HUDEP-2 (cell line): ENCODE data around the gene SVIL.
"Not testable (repeated sequence)": the region's sequence is repeated elsewhere in the genome, so short reads cannot be mapped to it uniquely, and the experiment has no call there.

Experiments
- DNase-seq, 76 experiments: peaks; one replicate each; lab custom pipeline; 2025; ENCODE audit not compliant: unreplicated experiment in 76 of 76; lab: John Stamatoyannopoulos, UW

SVIL gene

DNA sequence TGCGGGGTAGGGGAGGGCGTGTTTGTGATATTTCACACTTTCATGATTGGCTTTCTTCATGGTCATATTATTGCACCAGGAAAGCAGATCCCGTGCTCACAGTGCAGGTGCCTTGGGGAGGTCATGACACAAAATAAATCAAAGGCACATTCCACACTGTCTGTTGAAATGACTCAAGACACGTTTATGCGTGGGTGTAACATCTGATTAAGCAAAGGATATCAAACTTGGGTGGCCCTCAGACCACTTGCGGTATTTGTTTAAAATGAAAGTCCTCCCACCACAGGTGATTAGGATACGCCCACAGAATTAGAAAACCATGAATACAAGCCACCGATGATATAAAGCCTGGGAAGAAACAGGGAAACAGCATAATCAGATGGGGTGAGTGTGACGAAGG, 51.1 kb downstream of the SVIL start:
- no peak for DNase-seq

DNA sequence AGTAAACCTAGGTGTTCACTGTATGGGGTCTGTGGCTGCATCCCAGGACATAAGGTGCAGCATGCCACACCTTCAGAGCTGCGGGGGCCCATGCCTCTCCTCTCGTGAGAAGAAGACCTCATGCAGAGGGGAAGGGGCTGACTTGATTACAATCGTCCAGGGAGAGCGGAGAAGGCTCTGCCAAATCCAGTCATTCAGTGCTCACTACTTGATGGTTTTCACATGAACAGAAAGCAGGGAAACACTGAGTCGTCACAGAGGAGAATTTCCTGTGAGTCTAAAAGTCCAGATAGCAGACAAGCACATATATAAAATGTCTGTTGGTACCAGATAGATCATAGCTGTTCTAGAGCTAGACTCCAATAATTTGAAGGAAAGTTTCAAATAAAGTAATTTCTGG, 52.0 kb downstream of the SVIL start:
- DNase-seq = not testable (repeated sequence)

DNA sequence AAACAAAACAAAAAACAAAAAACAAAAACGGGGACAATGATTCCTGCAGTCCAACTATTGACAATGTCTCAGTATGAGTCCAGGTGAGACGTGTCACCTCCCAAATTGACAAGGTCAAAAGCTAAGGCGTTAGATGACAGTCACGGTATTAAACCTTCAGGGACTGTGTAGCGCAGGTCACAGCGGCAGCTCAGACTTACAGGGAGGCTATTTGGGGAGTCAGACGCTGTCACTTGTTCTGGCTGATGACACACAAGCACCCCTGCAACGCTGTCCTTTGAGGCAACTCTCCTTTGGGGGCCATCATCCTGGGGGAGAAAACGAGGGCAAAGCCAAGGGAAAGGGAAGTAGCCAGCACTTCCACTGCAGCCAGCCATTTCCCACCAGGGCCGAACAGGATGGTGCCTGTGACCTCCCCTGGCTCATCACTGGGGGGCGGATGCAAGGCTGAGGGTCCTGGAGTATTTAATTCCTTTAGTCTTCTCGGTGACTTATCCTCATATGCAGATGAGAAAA, 55.3 kb downstream of the SVIL start:
- no peak for DNase-seq

DNA sequence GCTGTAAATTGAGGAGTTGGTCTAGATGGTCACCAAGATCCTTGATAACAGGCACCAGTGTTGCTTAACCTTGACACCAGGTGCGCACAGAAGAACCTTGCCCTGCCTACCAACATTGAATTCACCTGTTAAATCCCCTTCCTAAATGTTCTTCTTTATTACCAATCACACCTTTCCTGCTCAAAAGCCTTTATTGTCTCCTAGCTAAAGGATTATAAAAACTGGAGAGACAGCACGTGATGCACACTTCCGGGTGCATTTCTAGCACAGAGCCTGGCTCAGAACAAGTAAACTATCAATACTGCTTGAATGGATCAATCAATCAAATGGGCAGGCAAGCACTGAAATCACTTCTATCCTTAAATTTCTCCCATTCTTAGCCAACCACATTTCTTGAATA, 56.3 kb downstream of the SVIL start:
- DNase-seq = no peak

DNA sequence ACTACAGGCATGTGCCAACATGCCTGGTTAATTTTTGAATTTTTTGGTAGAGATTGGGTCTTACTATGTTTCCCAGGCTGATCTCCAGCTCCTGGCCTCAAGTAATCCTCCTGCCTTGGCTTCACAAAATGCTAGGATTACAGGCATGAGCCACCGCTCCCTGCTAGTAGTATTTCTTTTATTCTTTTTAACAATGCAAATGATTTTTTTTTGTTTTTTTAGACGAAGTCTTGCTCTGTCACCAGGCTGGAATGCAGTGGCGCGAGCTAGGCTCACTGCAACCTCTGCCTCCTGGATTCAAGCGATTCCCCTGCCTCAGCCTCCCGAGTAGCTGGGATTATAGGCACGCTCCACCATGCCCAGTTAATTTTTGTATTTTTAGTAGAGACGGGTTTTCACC, 58.1 kb downstream of the SVIL start:
- DNase-seq = no peak

DNA sequence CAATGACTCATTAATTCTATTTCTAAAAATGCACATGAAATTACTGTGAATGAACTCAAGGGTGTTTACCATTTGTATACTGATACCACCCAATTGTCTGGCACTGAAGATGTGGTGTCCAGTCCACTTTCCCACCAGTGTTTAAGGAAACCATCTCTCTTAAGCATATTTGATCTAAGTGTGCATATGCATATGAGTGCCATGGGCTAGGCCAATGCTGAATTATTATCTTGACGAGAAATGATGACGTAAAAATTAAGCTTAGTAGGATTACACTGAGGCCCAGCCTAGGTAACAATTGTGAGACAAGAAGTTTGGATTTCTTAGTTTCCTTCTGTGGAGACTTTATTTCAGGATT, 59.7 kb downstream of the SVIL start:
- no peak for DNase-seq

DNA sequence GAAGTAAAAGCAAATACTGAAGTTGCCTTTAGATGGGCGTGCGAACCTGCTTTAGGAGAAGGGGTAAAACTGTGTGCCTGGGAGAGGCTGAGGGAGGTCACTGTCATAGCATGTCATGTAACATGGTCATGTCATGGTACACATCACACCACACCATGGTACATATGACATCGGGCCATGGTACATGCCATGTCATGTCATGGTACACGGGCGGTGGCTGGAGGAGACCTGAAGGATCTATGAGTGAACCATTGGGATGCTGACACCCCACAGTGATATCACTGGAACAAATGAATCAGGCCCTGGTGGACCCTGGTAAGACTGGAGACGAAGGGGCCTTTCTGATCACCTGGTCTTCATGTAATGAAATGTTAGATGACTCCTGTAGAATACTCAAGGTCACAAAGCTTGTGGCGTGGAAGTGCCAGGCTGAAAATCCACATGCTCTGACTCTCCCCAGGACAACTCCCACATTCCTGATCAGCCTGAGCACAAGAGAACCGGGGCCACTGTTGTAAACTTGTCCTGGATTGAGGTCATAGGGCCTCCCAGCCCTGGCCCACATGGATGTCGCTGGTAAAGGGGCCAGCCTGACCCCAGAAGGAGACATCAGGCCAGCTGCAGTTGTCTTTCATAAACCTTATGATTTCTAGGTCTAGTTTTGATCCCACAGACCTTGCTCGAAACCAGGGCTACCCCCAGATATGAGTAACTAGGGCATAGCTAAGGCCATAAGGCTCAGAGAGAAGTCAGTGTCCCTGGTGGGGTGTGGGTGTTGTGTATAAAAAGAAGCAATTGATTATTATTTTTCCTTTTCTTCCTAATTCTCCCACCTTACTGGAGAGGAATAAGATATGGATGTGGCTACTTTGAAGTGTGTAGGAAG, 60.3 kb downstream of the SVIL start:
- DNase-seq = not testable (repeated sequence)

DNA sequence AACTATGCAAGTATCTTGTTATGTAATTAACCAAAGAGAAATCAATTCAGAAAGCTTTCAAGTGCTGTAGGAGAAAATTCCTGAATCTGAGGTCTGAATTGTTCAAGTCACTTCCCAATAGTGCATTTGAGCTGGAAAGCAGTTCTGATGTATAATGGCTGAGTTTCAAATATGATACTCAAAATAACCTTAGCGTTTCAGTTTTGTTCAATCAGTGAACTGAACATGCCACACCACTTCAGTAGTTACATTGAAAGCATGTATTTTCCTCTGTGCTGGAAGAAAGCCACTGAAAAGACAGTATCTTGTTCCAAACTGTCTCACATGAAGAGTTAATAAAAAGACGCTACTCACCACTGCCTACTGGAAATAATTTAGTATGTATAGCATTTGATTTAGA, 64.5 kb downstream of the SVIL start:
- not testable (repeated sequence) for DNase-seq

DNA sequence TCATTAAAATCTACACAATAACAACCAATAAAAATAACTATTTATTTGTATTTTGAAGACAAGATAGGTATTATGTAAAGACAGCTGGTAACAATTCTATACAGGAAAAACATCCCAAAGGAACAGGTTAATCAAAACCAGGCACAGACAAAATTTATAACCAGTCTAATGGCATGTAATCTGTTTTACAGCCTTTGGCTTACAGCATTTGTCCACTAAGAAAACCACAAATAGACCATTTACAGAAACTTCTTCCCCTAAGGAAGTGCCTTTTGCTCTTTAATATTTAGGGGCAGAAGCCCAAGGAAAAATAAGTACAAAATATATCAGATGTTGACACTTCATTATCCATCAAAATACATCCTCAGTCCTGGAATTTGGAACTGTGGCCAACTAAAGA, 65.0 kb downstream of the SVIL start:
- DNase-seq = no peak

DNA sequence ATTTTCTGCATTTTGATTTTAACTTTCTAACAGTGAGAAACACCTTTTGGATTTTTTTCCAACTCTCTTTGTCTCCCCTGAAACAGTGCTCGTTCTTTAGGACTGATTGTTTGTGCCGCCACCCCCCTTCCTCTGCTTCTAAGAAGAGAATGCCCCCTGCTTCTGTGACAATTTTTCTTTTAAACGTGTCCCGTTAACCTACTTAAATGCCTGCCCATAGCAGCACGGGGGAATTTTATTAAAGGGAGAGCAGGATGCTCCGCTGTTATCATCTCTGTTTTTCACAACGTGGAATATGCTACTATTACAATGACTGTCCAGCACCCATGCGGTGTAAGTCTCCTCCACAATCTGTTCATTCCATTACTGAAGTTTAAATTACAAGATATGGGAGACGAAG, 67.8 kb downstream of the SVIL start:
- DNase-seq = no peak

DNA sequence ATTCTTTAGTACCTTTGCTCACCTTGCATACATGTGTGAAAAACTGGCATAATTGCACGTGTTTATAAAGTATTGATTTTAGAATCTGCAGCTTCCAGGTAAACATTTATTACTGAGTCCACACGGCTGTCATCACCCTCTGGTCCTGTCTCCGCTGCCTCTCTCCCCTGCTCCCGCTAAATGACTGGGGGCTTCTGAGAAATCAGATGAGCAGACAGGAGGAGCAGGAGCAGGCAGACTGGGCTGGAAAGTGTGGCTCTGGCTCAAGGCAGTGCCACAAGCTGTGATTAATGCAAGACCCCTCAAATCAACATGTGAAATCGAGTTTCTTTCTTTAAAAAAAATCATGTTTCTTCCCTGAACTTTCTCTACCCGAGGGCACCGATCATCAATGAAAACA, 68.6 kb downstream of the SVIL start:
- not testable (repeated sequence) for DNase-seq

DNA sequence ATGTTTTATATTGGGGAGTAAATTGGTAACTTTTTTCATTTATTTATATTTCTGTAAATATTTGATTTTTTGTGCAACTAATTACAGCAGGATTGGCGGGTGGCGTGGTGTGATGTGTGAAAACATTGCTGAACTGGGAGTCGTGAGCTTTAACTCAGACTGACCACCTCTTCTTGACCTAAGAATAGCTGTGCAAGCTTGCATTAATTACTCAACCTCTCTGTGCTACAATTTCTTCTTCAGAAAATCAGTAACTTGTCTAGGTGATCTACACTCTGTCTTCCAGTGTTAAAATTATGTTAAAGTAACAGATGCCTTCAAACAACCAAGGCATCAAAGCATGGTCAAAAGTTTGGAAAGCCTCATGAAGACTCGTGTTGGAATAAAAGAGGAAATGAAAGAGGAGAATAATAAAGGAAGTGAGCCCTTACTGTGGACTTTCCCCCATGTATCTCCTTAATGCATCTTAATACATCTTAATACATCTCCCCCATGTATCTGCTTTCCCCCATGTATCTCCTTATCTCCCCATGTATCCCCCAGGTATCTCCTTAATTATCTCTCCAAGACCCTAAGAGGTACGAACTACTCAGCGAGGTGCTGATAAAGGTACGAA, 71.2 kb downstream of the SVIL start:
- no peak for DNase-seq

DNA sequence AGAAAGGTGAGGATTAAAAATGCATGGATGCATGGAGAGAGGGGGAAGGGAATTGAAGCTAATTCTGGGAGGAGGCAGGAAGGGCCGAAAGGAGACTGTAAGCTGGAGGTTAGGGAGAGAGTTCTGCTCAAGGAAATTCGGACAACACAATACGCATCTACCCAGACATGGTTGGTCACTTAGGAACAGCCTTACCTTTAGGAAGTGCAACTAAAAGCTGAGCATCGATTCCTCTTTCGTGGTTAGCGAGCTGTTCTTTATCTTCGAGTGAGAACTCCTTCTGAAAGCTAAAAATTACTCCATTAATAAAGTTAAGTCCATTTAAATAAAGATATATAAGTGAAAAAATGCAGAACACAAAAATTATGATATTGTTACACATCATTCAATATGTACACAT, 71.8 kb downstream of the SVIL start:
- not testable (repeated sequence) for DNase-seq

DNA sequence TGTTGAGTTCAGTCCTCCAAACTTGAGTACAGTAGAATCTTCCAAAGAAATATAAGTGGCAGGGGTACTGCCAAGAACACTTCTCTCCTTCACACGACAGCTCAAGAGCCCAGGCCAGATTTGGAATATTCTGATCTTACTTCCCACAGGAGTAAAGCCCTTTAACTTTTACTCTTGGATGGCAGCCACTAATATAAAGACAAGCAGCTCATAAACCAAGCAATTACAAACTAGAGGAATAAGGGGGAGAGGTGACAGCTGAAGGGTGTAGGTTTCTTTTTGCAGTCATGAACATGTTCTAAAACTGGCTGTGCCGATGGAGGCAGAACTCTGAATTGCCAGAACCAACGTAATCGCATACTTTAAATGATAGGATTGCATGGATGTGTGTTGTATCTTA, 74.8 kb downstream of the SVIL start:
- no peak for DNase-seq

DNA sequence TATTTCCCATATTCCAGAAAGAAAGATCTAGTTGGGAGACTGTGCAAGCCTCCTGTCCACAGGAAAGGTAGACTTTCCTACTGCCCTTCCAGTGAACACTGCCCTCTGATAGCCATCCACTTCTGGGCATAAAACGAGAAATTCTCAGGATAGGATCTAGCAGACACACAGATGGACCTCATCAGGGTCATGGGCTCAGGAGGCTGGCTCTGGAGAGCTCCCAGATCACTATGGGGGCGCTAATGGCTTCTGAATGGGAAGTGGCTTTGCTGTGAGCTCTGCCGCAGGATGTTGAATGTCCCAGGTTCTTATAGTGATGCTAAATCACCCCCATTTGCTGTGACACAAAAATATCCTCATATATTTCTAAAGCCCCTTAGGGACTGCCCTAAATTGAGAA, 77.1 kb downstream of the SVIL start:
- no peak for DNase-seq

DNA sequence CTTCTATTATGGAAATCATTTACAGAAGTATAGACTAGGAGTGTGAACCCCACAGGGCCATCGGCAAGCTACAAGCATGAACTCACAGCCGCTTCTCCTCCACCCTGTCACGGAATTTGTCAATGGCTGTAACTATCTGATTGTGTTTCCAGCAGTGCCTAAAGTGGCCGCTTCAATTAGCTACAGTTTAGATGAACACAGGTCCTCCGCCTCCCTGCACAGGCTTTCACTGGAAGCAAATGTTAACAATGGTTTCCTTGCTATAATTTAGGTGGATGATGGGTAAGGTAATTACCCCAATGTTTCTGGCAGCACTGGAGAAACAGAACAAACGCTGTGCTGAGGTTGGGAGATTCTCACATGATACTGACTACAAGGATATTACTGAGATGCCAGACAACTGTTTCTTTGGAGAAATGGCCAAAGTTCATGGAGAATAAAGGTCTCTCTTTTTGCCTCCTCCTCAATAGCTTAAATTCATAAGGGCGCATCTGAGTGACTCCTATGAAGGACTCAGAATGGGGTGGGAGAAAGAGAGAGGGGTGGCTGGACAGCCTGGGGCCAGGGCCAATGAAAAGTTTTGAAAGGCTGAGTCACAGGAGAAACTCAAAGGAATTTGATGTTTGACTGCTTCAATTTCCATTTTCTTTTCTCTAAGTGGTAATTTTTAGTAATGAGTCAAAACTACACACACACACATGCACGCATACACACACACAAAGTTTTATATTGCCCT, 78.9 kb downstream of the SVIL start:
- DNase-seq = no peak

DNA sequence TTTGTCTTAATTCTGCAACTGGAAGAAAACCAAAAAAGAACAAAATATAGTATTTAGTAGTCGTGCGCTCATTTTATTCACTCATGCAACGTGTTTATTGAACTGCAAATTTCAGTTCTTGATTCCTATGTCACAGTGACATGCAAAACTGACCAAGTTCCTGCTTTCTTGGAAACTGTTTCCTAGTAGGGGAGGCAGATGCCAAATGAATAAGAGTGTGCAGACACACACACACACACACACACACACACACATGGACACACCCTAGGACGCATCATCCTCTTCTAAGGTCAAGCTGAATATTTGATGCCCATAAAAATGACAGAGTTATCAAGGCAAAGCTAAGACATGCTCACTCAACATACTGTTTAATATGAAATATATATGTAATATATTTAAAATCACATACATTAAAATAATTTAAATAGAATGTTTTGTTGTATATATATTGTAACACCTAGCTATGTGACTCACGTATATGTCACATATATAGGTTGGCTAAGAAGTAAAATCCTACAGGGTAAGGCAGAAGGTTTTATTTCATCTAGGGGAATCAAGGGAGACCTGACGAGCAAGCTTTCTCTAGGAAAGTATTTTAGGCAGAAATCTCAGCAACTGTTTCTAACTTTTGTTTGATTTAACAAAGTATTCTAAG, 79.6 kb downstream of the SVIL start:
- DNase-seq = no peak

DNA sequence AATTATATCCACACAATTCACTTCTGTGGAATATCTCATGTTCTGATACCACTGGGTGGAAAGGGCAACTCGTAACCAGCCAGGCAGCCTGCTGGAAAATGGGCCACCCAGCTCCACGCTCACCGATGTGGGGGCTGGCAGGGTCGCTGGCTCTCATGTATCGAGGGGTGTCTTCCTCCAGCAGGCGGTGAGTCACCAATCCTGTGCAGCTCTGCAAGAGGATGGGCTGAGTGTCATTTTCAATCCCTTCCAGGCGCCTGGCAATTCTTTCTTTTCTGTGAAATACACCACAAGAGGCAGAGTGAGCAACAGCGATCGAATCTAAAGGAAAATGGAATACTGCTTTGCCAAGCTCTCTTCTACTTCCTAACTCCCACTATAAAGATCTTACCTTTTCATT, 80.1 kb downstream of the SVIL start:
- DNase-seq = no peak

DNA sequence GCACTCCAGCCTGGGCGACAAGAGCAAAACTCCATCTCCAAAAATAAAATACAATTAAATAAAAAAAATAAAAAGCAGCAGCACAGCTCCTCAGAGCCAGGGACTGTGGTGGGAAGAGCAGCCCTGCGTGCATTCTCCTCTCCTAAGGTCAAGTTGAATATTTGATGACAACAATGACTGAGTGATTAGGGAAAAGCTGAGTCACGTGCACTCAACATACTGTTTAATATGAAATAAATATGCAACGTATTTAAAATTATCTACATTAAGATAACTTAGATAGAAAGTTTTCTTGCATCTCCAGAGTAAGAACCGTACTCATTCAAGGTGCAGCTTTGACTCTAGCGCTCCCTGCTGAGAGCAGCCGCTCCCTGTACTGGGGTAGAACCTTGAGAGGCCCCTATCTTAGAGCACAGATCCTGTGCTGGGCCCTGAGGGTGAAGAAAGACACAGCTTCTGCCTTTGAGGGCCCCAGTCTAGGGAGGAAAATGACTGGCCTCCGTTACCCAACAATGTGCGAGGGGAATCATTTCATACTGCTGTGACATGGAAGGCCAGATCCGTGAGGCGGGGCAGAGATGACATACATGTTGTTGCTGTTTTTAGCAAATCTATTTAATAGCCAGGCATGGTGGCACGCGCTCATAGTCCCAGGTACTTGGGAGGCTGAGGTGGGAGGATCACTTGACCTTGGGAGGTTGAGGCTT, 81.1 kb downstream of the SVIL start:
- no peak for DNase-seq

DNA sequence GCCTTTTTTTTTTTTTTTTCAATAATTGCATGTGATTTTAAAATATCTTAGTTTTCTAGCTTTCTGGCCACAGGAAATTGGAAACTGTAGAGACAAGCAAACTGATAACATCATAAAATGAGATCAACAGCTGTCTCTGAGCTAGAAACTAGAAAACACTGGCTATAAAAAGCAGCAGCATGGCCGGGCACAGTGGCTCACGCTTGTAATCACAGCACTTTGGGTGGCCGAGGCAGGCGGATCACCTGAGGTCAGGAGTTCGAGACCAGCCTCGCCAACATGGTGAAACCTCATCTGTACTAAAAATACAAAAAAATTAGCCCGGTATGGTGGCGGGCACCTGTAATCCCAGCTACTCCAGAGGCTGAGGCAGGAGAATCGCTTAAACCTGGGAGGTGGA, 81.7 kb downstream of the SVIL start:
- not testable (repeated sequence) for DNase-seq
